SK-MEL-5 (cell line): ENCODE data around the gene DDX5. TPM values are rescaled to one million over a fixed set of nuclear protein-coding genes. Genes with fewer than 3 reads are reported as not detected.
"Not testable (repeated sequence)": the region's sequence is repeated elsewhere in the genome, so short reads cannot be mapped to it uniquely, and the experiment has no call there.

Source experiments
- DNase-seq: peaks from one replicate; pipeline ENCODE4 v3.0.0-alpha.2; 2016; ENCODE audit warnings: low read depth, low spot score
- in situ Hi-C: cut with HindIII; loops from 2 replicates; pipeline ENCODE4 v1.10.0; 2016; ENCODE audit warnings: low sequenced_read_pairs, high pct_unique_total_duplicates, low pct_unique_long_range_greater_than_20kb
- small RNA-seq, 2 experiments: library from RNA; depleted of rRNA; stranded (forward); fragments of <200 nt; gene quantifications; one replicate each; pipeline ENCODE3, GENCODE V24; 2014
- total RNA-seq: library from RNA; depleted of rRNA; stranded (reverse); fragments of >200 nt; shearing (Covaris generic); gene quantifications from 2 replicates; pipeline ENCODE4 v1.2.3, GENCODE V29; 2014; rRNA removed

Gene DDX5
- total RNA-seq, 1 experiment from 2014 or later: 335 TPM

- in situ Hi-C loops: no loop called here
- no peak for DNase-seq
Observed at GRCh38 chr17:64466019-64466735, 39.9 kb downstream of the DDX5 start.

GRCh38 chr17:64461788-64462187, 44.3 kb downstream of the DDX5 start:
- in situ Hi-C loops: no loop called here
- DNase-seq: no peak

DNA sequence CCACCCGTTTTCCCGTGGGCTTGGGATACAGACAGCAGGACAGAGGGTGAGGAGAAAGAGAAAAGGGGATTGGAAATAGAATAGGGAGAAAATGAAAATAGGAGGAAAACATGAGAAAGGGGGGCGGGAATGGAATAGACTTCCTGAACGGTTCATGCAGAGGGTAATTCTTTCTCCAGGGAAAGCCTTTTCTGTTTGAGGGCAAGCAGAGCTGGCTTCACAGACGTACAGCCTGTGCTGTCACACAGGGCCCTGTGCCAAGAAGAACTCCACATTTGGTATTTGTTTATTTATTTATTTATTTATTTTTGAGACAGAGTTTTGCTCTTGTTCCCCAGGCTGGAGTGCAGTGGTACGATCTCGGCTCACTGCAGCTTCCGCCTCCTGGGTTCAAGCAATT, 45.1 kb downstream of the DDX5 start:
- in situ Hi-C loops: no loop called here
- no peak for DNase-seq

GRCh38 chr17:64459818-64460217, 46.3 kb downstream of the DDX5 start:
- DNase-seq, in situ Hi-C loops: not testable (repeated sequence)

DNA sequence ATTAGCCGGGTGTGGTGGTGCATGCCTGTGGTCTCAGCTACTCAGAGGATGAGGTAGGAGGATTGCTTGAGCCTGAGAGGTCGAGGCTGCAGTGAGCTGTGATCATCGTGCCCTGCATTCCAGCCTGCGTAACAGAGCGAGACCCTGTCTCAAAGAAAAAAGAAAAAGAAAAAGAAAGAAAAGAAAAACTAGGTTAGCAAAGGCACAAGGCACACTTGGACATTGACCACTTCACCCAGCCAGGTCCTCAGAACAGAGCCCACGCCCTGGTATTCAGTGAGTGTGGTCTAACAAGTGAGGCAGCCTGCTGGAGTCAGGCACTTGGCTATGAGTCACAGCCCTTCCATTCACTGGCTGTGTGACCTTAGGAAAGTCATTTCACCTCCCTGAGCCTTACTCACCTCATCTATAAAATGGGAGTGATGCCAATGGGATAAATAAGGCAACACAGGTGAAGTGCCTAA, 46.8 kb downstream of the DDX5 start:
- DNase-seq: no peak
- in situ Hi-C loops: no loop called here

- in situ Hi-C loops: no loop called here
- DNase-seq: no peak
Observed at GRCh38 chr17:64458756-64459155, 47.3 kb downstream of the DDX5 start.

DNA sequence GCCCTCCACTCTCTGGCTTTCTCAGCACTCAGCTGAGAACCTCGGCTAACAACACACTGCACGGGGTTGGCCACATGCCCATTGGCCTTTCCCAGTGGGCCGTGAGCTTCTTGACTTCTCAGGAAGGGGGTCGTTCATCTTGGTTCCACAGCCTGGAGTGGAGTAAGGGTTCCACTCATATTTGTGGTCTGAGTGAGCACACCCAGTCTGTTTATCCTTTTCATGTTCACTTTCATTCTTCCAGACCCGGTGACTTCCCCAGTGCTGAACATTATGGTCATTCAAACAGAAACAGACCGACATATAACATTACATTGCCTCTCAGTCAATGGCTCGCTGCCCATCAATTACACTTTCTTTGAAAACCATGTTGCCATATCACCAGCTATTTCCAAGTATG, 48.9 kb downstream of the DDX5 start:
- in situ Hi-C loops: no loop called here
- DNase-seq: no peak

DNA sequence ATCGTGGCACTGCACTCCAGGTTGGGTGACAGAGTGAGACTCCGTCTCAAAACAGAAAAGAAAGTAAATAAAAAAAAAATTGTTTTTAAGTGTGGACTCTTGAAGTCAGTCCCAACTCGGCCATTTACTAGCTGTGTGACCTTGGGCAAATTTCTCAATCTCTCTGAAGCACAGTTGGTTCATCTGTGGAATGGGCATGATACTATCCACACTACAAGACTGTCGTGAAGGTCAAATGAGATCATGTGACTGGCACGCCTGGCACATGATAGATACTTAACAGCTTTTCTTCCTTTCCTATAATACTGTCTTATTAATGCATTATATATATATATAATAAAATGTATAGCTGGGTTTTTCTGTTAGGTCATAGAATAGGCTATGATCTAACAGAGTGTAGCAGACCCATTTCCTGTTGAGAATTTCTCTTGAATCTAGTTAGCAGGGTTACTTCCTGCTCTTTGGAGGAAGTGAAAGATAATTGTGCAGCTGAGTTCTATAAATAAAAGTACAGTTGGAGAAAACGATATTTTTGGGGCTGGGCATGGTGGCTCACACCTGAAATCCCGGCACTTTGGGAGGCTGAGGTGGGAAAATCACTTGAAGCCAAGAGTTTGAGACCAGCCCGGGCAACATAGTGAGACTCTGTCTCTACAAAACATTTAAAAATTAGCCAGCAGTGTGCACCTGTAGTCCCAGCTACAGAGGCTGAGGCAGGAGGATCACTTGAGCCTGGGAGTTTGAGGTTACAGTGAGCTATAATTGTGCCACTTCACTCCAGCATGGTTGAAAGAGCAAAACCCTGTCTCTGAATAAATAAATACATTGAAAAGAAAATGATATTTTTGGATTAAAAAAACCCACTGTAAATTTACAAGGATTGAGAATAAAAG, 49.9 kb downstream of the DDX5 start:
- DNase-seq: no peak
- in situ Hi-C loops: no loop called here

- no peak for DNase-seq
- in situ Hi-C loops: no loop called here
Observed at GRCh38 chr17:64449545-64449944, 56.5 kb downstream of the DDX5 start.

DNA sequence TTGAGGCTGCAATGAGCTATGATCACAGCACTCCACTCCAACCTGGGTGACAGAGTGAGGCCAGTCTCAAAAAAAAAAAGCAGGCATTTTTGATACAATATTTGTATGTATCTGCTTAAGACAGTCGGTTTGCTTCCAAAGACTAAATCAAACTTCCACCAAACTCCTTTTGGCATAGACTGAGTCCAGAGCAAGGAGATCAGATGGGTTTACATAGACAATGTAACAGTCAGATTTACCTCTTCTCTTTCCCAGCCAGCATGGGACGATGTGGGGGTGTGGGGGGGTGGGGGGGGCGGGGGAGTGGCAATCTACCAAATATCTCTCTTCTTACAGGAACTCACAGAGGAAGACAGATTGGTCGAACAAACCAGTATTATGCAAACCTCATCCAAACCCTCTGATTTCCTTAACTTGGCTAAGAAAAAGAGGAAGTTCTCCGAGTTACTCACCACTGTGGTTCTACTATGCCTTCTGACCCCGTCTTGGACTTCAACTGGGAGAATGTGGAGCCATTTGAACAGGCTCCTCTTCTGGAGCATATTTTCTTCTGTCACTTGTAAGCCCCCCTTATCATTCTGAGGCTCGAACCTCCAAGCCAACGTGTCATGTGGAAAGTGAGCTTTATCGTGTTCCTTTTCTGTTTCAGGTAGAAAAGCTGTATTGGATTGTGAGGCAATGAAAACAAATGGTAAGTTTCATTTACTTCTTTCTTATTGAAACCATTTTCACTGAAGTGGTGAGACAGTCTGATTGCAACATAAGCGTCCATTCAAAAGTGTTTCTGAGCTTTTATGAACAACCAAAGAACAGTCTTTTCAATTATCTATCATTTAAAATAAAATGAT, 57.2 kb downstream of the DDX5 start, which contains the start of gene MILR1:
MILR1 (plus strand) TSS at position 451 of the 848 bp plus-strand sequence; CDS start at position 505, 54 bp downstream.
- DNase-seq: no peak
- in situ Hi-C loops: no loop called here

Small RNA genes lying within 50 kb of the gene (small RNA-seq; reads per million reads assigned to genes)
- 0 reads per million in 2 experiments for gene ATP5MFP4

Other genes with a start within 250 kb of the DDX5 start
- gene TEX2, start 243.0 kb downstream of the DDX5 start, total RNA-seq: 28.8 and 29.6 TPM in 2 replicates
- 0.03 TPM in 1 of 2 replicates, not detected in the other for gene PECAM1, start 115.4 kb downstream of the DDX5 start, total RNA-seq
- gene MILR1, start 57.2 kb downstream of the DDX5 start, total RNA-seq: not detected in 2 replicates
- gene POLG2, start 9.2 kb downstream of the DDX5 start, total RNA-seq: 22.8 and 24.1 TPM in 2 replicates
- 43.2 and 48.8 TPM in 2 replicates for gene CEP95, start 688 bp upstream of the DDX5 start, total RNA-seq
- gene SMURF2, start 156.0 kb upstream of the DDX5 start, total RNA-seq: 29.1 and 29.2 TPM in 2 replicates